ENCODE measurements around the gene TRIM14. TPM values are rescaled to one million over a fixed set of nuclear protein-coding genes. Genes with fewer than 3 reads are reported as not detected.

TRIM14 gene
- total RNA-seq, 1 experiment from 2014 or later: 20.2 TPM

GRCh38 chr9:98135558-98135934, 16.5 kb upstream of the TRIM14 start:
- Histone ChIP-seq H3K36me3 (ENCODE audit: low read depth) (no peaks in the 10 kb centered on the region), H4K20me1 (ENCODE audit: insufficient read depth) (no peaks in the 10 kb centered on the region), H3K27me3 (ENCODE audit: insufficient read depth, low read depth) (no peaks in the 10 kb centered on the region), H3F3A (ENCODE audit: insufficient read depth, low read depth) (no peaks in the 10 kb centered on the region), H3K27ac (no peak overlapping the region), H3K4me1 (replicated peaks; ENCODE audit: insufficient read depth) (no peaks in the 10 kb centered on the region), H3K9me3 (ENCODE audit: insufficient read depth, low read depth) (no peaks in the 10 kb centered on the region), H3K4me3 (no peak overlapping the region), H3K79me2 (ENCODE audit: low read depth) (no peaks in the 10 kb centered on the region), H3K4me2 (no peak overlapping the region), H2AFZ (no peak overlapping the region), H3K9me2 (ENCODE audit: insufficient read depth) (no peaks in the 10 kb centered on the region)
- POLR2A ChIA-PET (ENCODE audit: unreplicated experiment): no interaction called here
- peak in 1 of 2 experiments; percentile 56 for DNase-seq
- TF ChIP-seq EZH2 (IDR thresholded peaks at IDR 0.05; ENCODE audit: low read depth) (no peak), CTCF (conservative IDR thresholded peaks at IDR 0.05) (no peak)
- no TSS peak for BruUV-seq (replicated peaks)
- CTCF ChIA-PET: no interaction called here
- intact Hi-C loops (cut with micrococcal nuclease; ENCODE audit: unreplicated experiment): no loop called here

GRCh38 chr9:98134702-98135557, 15.9 kb upstream of the TRIM14 start:
- H3K27ac ChIP-seq: no peak overlapping the region
- H3K36me3 ChIP-seq (ENCODE audit: low read depth): no peaks in the 10 kb centered on the region
- POLR2A ChIA-PET (ENCODE audit: unreplicated experiment): no interaction called here
- TF ChIP-seq CTCF (conservative IDR thresholded peaks at IDR 0.05) (no peak), EZH2 (IDR thresholded peaks at IDR 0.05; ENCODE audit: low read depth) (no peak)
- H4K20me1 ChIP-seq (ENCODE audit: insufficient read depth): no peaks in the 10 kb centered on the region
- H3K27me3 ChIP-seq (ENCODE audit: insufficient read depth, low read depth): no peaks in the 10 kb centered on the region
- H3K4me2 ChIP-seq: no peak overlapping the region
- H3K4me3 ChIP-seq: no peak overlapping the region
- no TSS peak for BruUV-seq (replicated peaks)
- H2AFZ ChIP-seq: no peak overlapping the region
- no peaks in the 10 kb centered on the region for H3K79me2 ChIP-seq (ENCODE audit: low read depth)
- CTCF ChIA-PET: no interaction called here
- H3K9me3 ChIP-seq (ENCODE audit: insufficient read depth, low read depth): no peaks in the 10 kb centered on the region
- no peaks in the 10 kb centered on the region for H3K4me1 ChIP-seq (replicated peaks; ENCODE audit: insufficient read depth)
- no peak for DNase-seq
- no peaks in the 10 kb centered on the region for H3K9me2 ChIP-seq (ENCODE audit: insufficient read depth)
- no peaks in the 10 kb centered on the region for H3F3A ChIP-seq (ENCODE audit: insufficient read depth, low read depth)
- intact Hi-C loops (cut with micrococcal nuclease; ENCODE audit: unreplicated experiment): no loop called here

- H3K9me3 ChIP-seq (ENCODE audit: insufficient read depth, low read depth): no peaks in the 10 kb centered on the region
- no peak for DNase-seq
- H3K27me3 ChIP-seq (ENCODE audit: insufficient read depth, low read depth): no peaks in the 10 kb centered on the region
- no peaks in the 10 kb centered on the region for H3K9me2 ChIP-seq (ENCODE audit: insufficient read depth)
- no peak overlapping the region for H3K4me2 ChIP-seq
- H4K20me1 ChIP-seq (ENCODE audit: insufficient read depth): no peaks in the 10 kb centered on the region
- no peak overlapping the region for H3K27ac ChIP-seq
- CTCF ChIA-PET: no interaction called here
- intact Hi-C loops (cut with micrococcal nuclease; ENCODE audit: unreplicated experiment): no loop called here
- no peaks in the 10 kb centered on the region for H3K4me1 ChIP-seq (replicated peaks; ENCODE audit: insufficient read depth)
- H3K36me3 ChIP-seq (ENCODE audit: low read depth): no peaks in the 10 kb centered on the region
- POLR2A ChIA-PET (ENCODE audit: unreplicated experiment): no interaction called here
- no peak for TF ChIP-seq CTCF (conservative IDR thresholded peaks at IDR 0.05)
- H3K4me3 ChIP-seq: no peak overlapping the region
- H3F3A ChIP-seq (ENCODE audit: insufficient read depth, low read depth): no peaks in the 10 kb centered on the region
- H3K79me2 ChIP-seq (ENCODE audit: low read depth): no peaks in the 10 kb centered on the region
- BruUV-seq (replicated peaks): no TSS peak
- no peak overlapping the region for H2AFZ ChIP-seq
Measured at GRCh38 chr9:98132806-98133631, 14.0 kb upstream of the TRIM14 start.
